AG09309 (cell line): ENCODE data around the gene NANS.
A peak's percentile ranks its signal among the peaks of the same experiment; 100 is the strongest.
"Not testable (repeated sequence)": the region's sequence is repeated elsewhere in the genome, so short reads cannot be mapped to it uniquely, and the experiment has no call there.

Experiments used
- DNase-seq: peaks from one replicate; pipeline ENCODE4 v3.0.0-alpha.2; 2010; ENCODE audit warnings: low read depth
- H3K4me3 ChIP-seq: 2 replicates; pipeline ENCODE4 v1.5.1; 2011; ENCODE audit warnings: mild to moderate bottlenecking, low read depth, low read length, moderate library complexity; ENCODE audit not compliant: control insufficient read depth
- CTCF ChIP-seq: IDR thresholded peaks from 2 replicates; pipeline ENCODE4 v1.5.1; 2011; ENCODE audit warnings: mild to moderate bottlenecking, low read depth, low read length, inconsistent platforms; ENCODE audit not compliant: insufficient read depth, control insufficient read depth; ENCODE audit errors: missing control alignments

The NANS gene

GRCh38 chr9:98117984-98118639, 61.6 kb downstream of the NANS start:
- H3K4me3 ChIP-seq = peak overlapping the region; percentile 71
- TF ChIP-seq CTCF = peak; percentile 34
- DNase-seq = no peak

DNA sequence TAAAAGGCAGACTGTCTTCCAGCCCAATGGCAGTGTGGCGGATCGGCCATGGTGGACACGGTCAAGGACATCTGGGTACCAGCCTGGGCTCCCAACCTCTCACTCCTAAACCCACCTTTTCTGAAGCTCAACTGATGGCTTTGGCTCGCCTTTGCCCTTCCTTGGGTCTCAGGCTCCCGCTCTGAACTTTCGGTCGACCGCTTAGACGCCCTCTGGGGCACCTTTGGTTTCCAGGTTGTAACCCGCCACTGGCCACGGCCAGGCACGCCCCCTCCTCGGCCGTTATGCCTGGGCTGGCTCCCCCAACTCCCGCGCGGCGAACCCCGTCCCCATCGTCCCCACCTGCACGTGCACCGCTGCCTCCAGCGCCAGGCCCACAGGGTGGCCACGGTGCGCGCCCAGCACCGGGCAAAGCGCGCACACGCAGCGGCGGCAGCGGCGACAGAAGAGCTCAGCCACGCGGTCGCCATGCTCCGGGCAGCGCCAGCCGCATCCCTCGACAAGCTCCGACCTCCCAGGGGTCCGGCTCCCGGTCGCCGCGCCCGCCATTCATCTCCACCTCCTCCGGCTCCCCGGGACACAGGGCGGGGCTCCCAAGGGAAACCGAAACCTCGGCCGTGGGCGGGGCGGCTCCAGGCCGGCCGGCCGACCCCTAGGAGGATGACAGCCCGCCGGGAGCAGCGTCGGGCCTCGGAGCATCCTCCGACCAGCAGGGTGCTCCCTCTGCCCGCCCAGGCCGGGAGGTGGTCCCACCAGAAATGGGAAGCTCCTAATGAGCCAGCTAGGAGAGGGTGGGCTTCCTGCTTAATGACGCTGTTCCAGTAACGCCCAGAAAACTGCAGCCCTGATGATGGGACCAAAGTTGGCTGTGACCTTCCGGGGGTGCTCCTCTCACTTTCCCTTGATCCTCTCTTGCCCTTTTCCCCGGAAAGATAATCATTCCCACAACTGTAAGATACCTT, 62.4 kb downstream of the NANS start, which contains the start of gene TRIM14:
Gene TRIM14, minus strand, starts transcription at position 583 of the 962 bp plus-strand sequence. Its CDS starts 34 bp downstream, at position 549.
- H3K4me3 ChIP-seq = peak within 1 kb of the TSS; percentile 71
- DNase-seq = no peak
- peak; percentile 27 for TF ChIP-seq CTCF

DNA sequence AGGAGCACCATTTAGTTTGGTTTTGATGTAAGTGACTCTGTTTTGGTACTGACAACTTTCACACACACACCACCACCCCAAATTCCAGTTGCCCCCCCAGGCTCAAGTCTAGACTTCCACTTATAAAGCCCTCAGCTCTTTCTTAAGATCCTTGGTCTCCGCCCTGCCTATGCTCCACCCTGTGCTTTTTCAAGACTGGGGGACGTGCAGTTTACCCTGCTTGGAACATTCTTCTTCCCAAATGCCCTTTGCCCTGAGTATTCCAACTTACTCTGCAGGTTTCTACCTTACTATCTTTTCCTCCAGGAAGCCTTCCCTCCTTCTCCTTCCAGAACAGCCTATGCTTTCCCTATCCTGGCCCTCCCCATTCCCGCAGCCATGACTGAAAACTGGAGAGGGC, 63.9 kb downstream of the NANS start:
- no peak for DNase-seq
- no peak overlapping the region for H3K4me3 ChIP-seq
- TF ChIP-seq CTCF = no peak

GRCh38 chr9:98121058-98121457, 64.5 kb downstream of the NANS start:
- H3K4me3 ChIP-seq = no peak overlapping the region
- TF ChIP-seq CTCF = no peak
- no peak for DNase-seq

DNA sequence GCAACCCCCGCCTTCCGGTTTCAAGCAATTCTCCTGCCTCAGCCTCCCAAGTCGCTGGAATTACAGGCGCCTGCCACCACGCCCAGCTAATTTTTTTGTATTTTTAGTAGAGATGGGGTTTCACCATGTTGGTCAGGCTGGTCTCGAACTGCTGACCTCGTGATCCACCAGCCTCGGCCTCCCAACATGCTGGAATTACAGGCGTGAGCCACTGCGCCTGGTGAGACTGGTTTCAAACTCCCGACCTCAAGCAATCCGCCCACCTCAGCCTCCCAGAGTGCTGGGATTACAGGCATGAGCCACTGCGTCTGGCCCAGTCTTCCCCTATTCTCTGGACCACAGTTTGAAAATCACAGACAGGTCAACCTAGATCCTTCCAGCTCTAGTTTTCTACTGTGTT, 67.6 kb downstream of the NANS start:
- H3K4me3 ChIP-seq, DNase-seq: not testable (repeated sequence)

DNA sequence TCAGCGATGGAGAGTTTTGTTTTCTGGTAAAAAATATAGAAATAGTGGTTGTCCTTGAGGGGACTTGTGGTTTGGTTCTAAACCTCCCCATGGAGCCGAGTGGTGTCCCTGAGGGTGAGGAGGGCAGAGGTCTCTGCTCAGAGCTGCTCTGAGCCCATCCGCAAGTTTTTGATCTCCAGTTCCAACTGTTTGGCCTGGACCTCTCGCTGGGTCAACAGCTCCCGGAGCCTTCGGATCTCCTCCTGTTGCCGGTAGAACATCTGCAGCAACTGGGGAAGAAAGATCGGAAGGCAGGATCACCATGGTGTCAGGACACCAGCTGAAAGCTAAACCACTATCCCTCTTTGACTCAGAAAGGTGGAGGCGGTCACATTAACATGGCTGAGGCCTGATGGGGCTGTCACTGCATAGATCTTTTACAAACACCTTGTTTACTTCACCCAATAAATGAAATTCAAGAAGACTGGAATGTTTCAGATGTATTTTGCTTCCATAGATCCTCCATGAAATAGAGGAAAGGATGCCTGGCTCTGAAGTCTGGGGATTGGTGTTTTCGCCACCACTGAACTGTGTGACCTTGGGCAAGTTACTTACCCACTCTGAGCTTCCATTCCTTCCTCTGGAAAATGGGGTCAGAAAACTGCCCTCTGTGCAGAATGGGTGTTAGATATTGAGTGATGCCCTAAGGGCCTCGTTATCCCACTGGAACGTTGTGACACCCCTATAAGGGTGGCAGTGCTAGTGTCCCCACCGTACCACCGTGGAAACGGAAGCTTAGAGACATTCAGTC, 68.3 kb downstream of the NANS start:
- TF ChIP-seq CTCF = no peak
- no peak overlapping the region for H3K4me3 ChIP-seq

More for the DNA sequence above, 68.3 kb downstream of the NANS start:
- no peak for DNase-seq
